CD14-positive monocyte (primary cell): ENCODE data around the gene KCNJ16. TPM values are rescaled to one million over a fixed set of nuclear protein-coding genes. Genes with fewer than 3 reads are reported as not detected.

Experiments used
- DNase-seq, 3 donors: peaks; one replicate each; pipeline ENCODE4 v3.0.0-alpha.2; 2011 to 2022
- H2AFZ ChIP-seq: 2 replicates; pipeline ENCODE4 v1.6.0; 2012; ENCODE audit warnings: mild to moderate bottlenecking, low read depth, low read length, inconsistent platforms; ENCODE audit not compliant: insufficient read depth, poor library complexity, severe bottlenecking
- H3K27ac ChIP-seq, 2 donors: 1 replicate in 1 of 2; 2 replicates in 1 of 2; pipeline ENCODE4 v1.5.1; 2012 to 2013; ENCODE audit warnings: low read length in 2 of 2, control low read depth in 1 of 2, inconsistent platforms in 1 of 2, low read depth in 1 of 2, mild to moderate bottlenecking in 1 of 2
- H3K27me3 ChIP-seq, 2 donors: one replicate each; pipeline versions ENCODE4 v1.6.0 to v1.6.1; 2011 to 2013; ENCODE audit warnings: low read length in 2 of 2; ENCODE audit not compliant: control insufficient read depth in 2 of 2, insufficient read depth in 2 of 2
- H3K36me3 ChIP-seq, 2 donors: replicated peaks in 1 of 2; 1 replicate in 1 of 2; 2 replicates in 1 of 2; pipeline versions ENCODE4 v1.5.1 to v1.6.1; 2012 to 2013; ENCODE audit warnings: low read length in 2 of 2, control low read depth in 1 of 2, inconsistent platforms in 1 of 2, mild to moderate bottlenecking in 1 of 2; ENCODE audit not compliant: insufficient read depth in 2 of 2, control insufficient read depth in 1 of 2
- H3K4me1 ChIP-seq, 2 donors: 1 replicate in 1 of 2; 2 replicates in 1 of 2; pipeline versions ENCODE4 v1.5.1 to v1.6.1; 2012 to 2013; ENCODE audit warnings: low read length in 2 of 2, control low read depth in 1 of 2, inconsistent platforms in 1 of 2, mild to moderate bottlenecking in 1 of 2, moderate library complexity in 1 of 2; ENCODE audit not compliant: insufficient read depth in 2 of 2, control insufficient read depth in 1 of 2
- H3K4me2 ChIP-seq: replicated peaks from 2 replicates; pipeline ENCODE3; 2012; ENCODE audit warnings: low read length, moderate library complexity, mild to moderate bottlenecking; ENCODE audit not compliant: poor library complexity, severe bottlenecking; ENCODE audit errors: extremely low read depth
- H3K4me3 ChIP-seq, 3 experiments: fragments of 200-600 bp in 1 of 3; sonication (generic) in 1 of 3; replicated peaks in 1 of 3; 1 replicate in 2 of 3; 2 replicates in 1 of 3; pipeline ENCODE4 v1.5.1; 2011 to 2013; ENCODE audit warnings: low read length in 3 of 3, mild to moderate bottlenecking in 3 of 3, control low read depth in 2 of 3, low read depth in 2 of 3, inconsistent platforms in 1 of 3, moderate library complexity in 1 of 3
- H3K79me2 ChIP-seq: 2 replicates; pipeline ENCODE4 v1.6.0; 2012; ENCODE audit warnings: mild to moderate bottlenecking, control low read depth, inconsistent platforms, low read length, moderate library complexity; ENCODE audit not compliant: insufficient read depth
- H3K9ac ChIP-seq: 2 replicates; pipeline ENCODE4 v1.6.0; 2017; ENCODE audit warnings: low read length, mild to moderate bottlenecking; ENCODE audit not compliant: insufficient read depth, poor library complexity, severe bottlenecking
- H3K9me3 ChIP-seq, 2 donors: replicated peaks in 1 of 2; 1 replicate in 1 of 2; 2 replicates in 1 of 2; pipeline versions ENCODE4 v1.5.1 to v1.6.1; 2012 to 2013; ENCODE audit warnings: low read length in 2 of 2, control low read depth in 1 of 2; ENCODE audit not compliant: control insufficient read depth in 1 of 2, insufficient read depth in 1 of 2
- H4K20me1 ChIP-seq: 2 replicates; pipeline ENCODE4 v1.6.0; 2012; ENCODE audit warnings: mild to moderate bottlenecking, low read length, control low read depth, moderate library complexity; ENCODE audit not compliant: insufficient read depth
- H3K27ac Mint-ChIP-seq, 7 donors: one replicate each; pipeline ENCODE4 v1.8.0; 2020; ENCODE audit warnings: mild to moderate bottlenecking in 7 of 7, mixed read lengths in 7 of 7, moderate library complexity in 6 of 7, inconsistent platforms in 2 of 7
- H3K27me3 Mint-ChIP-seq, 3 donors: one replicate each; pipeline ENCODE4 v1.8.0; 2021 to 2022; ENCODE audit warnings: low read depth in 3 of 3, mild to moderate bottlenecking in 3 of 3, mixed read lengths in 3 of 3, moderate library complexity in 3 of 3, inconsistent platforms in 1 of 3
- H3K36me3 Mint-ChIP-seq, 2 donors: one replicate each; pipeline ENCODE4 v1.8.0; 2020; ENCODE audit warnings: mixed read lengths in 2 of 2, inconsistent platforms in 1 of 2, mild to moderate bottlenecking in 1 of 2
- H3K4me1 Mint-ChIP-seq: one replicate; pipeline ENCODE4 v1.8.0; 2020; ENCODE audit warnings: mild to moderate bottlenecking, mixed read lengths
- H3K4me3 Mint-ChIP-seq, 2 donors: one replicate each; pipeline ENCODE4 v1.8.0; 2020; ENCODE audit warnings: mild to moderate bottlenecking in 2 of 2, mixed read lengths in 2 of 2, moderate library complexity in 1 of 2
- H3K9me3 Mint-ChIP-seq, 7 donors: one replicate each; pipeline ENCODE4 v1.8.0; 2020 to 2022; ENCODE audit warnings: mixed read lengths in 7 of 7, mild to moderate bottlenecking in 6 of 7, moderate library complexity in 6 of 7, inconsistent platforms in 2 of 7
- WGBS: methylation state at CpG from one replicate; pipeline ENCODE4 v1.1.5; 2013; ENCODE audit warnings: missing lambda C conversion rate; ENCODE audit not compliant: insufficient coverage; 5-methylcytosine and 5-hydroxymethylcytosine counted together
- intact Hi-C, 2 donors: fragments of 100-400 bp; cut with micrococcal nuclease; formaldehyde crosslinking; loops; one replicate each; pipeline versions ENCODE4 v1.15.0 to v1.15.1; 2023
- polyA plus RNA-seq, 3 donors: library from polyadenylated mRNA; depleted of rRNA in 1 of 3; unstranded in 2 of 3; stranded (reverse) in 1 of 3; fragments of 300-500 nt in 2 of 3; fragments of >200 nt in 1 of 3; fragmentation: Illumina TruSeq in 2 of 3; gene quantifications; 1 replicate in 2 of 3; 2 replicates in 1 of 3; pipeline ENCODE4 v1.2.3, GENCODE V29; 2012 to 2021
- TF ChIP-seq, protein P1 (sequence below): fragments of 200-600 bp; IDR thresholded peaks from one replicate; pipeline ENCODE4 v1.8.0; 2022; ENCODE audit warnings: antibody characterized with exemption, mild to moderate bottlenecking

Gene KCNJ16
- polyA plus RNA-seq, 3 donors: not detected

DNA sequence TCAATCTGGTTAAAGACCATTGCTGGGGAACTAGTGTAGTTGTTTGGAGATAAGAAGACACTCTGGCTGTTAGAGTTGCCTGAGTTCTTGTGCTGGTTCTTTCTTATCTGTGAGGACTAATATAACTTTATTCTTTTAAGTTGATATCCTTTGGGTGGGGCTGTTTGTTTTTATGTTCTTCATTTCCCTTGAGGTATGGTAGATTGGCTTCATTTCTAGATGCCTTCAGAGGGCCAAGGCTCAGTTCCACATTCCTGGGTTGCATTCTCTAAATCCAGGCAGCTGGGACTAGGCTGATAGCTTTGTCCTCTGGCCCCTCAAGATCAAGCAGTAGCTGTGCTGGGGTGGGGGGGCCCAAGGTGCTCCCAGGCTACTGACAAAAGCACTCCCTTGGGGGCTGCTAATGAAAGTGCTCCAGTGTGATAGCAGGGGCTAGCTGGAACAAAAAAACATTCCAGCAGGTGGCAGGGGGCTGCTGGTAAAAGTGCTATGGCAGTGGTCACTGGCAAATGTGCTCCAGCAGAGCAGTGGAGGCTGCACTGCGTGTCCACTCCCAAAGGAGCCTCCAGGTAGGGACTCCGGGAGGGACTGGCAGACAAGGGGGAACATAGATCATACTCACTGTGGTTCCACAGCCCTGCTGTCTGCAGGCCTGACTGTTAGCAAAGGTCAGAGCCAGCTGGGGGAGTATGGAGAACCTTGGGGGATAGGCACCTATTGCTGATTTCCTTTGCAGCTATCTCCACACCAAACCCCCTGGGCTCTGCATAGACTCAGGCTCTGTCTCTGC lies 45.9 kb upstream of the KCNJ16 start:
- intact Hi-C loops: no loop called here
- Mint-ChIP-seq H3K4me1 (no peaks in the 10 kb centered on the region), H3K27me3 (peaks cover 0 to 2% (median 0%) of the 10 kb centered on the region in 3 donors), H3K27ac (no peak overlapping the region), H3K9me3 (peaks cover 0 to 8% (median 3%) of the 10 kb centered on the region in 7 donors), H3K4me3 (no peak overlapping the region), H3K36me3 (no peaks in the 10 kb centered on the region)
- Histone ChIP-seq H3K36me3 (no peaks in the 10 kb centered on the region), H2AFZ (no peak overlapping the region), H4K20me1 (no peaks in the 10 kb centered on the region), H3K9me3 (no peaks in the 10 kb centered on the region), H3K4me2 (no peak overlapping the region), H3K9ac (no peak overlapping the region), H3K4me1 (no peaks in the 10 kb centered on the region), H3K27me3 (no peaks in the 10 kb centered on the region), H3K27ac (no peak overlapping the region), H3K4me3 (no peak overlapping the region), H3K79me2 (no peaks in the 10 kb centered on the region)
- TF ChIP-seq, protein P1, sequence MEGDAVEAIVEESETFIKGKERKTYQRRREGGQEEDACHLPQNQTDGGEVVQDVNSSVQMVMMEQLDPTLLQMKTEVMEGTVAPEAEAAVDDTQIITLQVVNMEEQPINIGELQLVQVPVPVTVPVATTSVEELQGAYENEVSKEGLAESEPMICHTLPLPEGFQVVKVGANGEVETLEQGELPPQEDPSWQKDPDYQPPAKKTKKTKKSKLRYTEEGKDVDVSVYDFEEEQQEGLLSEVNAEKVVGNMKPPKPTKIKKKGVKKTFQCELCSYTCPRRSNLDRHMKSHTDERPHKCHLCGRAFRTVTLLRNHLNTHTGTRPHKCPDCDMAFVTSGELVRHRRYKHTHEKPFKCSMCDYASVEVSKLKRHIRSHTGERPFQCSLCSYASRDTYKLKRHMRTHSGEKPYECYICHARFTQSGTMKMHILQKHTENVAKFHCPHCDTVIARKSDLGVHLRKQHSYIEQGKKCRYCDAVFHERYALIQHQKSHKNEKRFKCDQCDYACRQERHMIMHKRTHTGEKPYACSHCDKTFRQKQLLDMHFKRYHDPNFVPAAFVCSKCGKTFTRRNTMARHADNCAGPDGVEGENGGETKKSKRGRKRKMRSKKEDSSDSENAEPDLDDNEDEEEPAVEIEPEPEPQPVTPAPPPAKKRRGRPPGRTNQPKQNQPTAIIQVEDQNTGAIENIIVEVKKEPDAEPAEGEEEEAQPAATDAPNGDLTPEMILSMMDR: no peak
- WGBS: 100% methylated on average over 2 of the region's 2 CpGs
- no peak for DNase-seq

DNA sequence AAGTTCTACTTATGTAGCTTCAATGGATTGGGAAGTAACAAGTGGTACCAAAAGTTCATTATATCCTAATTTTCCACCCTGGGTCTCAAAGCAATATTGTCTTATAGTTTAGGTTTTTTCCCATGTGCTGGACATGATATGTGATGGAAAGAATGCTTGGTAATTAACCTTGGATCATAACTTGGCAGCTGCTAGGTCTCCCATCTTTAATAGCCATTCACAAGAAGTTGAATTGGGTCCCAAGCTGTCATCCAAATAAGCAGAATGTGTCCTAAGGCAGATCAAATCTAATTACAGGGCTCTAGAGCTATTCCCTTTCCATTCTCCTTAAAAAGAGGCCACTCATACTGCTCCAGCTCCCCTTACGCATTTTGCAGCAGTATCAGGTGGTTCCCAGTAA lies 44.7 kb upstream of the KCNJ16 start:
- intact Hi-C loops: no loop called here
- Mint-ChIP-seq H3K27me3 (peaks cover 0 to 2% (median 0%) of the 10 kb centered on the region in 3 donors), H3K9me3 (peaks cover 0 to 8% (median 4%) of the 10 kb centered on the region in 7 donors), H3K4me3 (no peak overlapping the region), H3K27ac (no peak overlapping the region), H3K36me3 (no peaks in the 10 kb centered on the region), H3K4me1 (no peaks in the 10 kb centered on the region)
- no peak overlapping the region for H2AFZ ChIP-seq
- H3K4me3 ChIP-seq: no peak overlapping the region
- H3K79me2 ChIP-seq: no peaks in the 10 kb centered on the region
- no peaks in the 10 kb centered on the region for H3K27me3 ChIP-seq
- H3K4me1 ChIP-seq: no peaks in the 10 kb centered on the region
- WGBS: 100% methylated on average over 1 of the region's 1 CpG
- no peak for DNase-seq
- TF ChIP-seq, protein P1: no peak
- no peaks in the 10 kb centered on the region for H3K36me3 ChIP-seq
- H4K20me1 ChIP-seq: no peaks in the 10 kb centered on the region
- no peak overlapping the region for H3K27ac ChIP-seq
- H3K4me2 ChIP-seq: no peak overlapping the region
- H3K9me3 ChIP-seq: no peaks in the 10 kb centered on the region
- no peak overlapping the region for H3K9ac ChIP-seq
